Testis (tissue), 2 donors: ENCODE results near the gene MCTP1.

ENCODE experiments used
- POLR2A ChIP-seq: fragments of 450-650 bp; IDR thresholded peaks from one replicate; pipeline ENCODE4 v1.6.1; 2017; ENCODE audit warnings: antibody characterized with exemption, mild to moderate bottlenecking, moderate library complexity
- TF ChIP-seq, protein P1 (sequence below), 3 experiments: fragments of 450-650 bp in 2 of 3; fragments of 200-600 bp in 1 of 3; sonication (generic) in 1 of 3; IDR thresholded peaks; one replicate each; pipeline ENCODE4 v1.5.1; 2016 to 2019; ENCODE audit warnings: antibody characterized with exemption in 3 of 3, mild to moderate bottlenecking in 2 of 3, moderate library complexity in 1 of 3

GRCh38 chr5:94853120-94853519 lies 431.8 kb downstream of the MCTP1 start:
- TF ChIP-seq POLR2A = no peak
- TF ChIP-seq, protein P1, sequence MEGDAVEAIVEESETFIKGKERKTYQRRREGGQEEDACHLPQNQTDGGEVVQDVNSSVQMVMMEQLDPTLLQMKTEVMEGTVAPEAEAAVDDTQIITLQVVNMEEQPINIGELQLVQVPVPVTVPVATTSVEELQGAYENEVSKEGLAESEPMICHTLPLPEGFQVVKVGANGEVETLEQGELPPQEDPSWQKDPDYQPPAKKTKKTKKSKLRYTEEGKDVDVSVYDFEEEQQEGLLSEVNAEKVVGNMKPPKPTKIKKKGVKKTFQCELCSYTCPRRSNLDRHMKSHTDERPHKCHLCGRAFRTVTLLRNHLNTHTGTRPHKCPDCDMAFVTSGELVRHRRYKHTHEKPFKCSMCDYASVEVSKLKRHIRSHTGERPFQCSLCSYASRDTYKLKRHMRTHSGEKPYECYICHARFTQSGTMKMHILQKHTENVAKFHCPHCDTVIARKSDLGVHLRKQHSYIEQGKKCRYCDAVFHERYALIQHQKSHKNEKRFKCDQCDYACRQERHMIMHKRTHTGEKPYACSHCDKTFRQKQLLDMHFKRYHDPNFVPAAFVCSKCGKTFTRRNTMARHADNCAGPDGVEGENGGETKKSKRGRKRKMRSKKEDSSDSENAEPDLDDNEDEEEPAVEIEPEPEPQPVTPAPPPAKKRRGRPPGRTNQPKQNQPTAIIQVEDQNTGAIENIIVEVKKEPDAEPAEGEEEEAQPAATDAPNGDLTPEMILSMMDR (IDR thresholded peaks at IDR 0.05) = no peak
